Kidney epithelial cell (primary cell): Measurements from ENCODE around the gene UBD. TPM values are rescaled to one million over a fixed set of nuclear protein-coding genes. Genes with fewer than 3 reads are reported as not detected.

Source experiments
- DNase-seq: peaks from one replicate; pipeline ENCODE4 v3.0.0-alpha.2; 2010; ENCODE audit warnings: low read depth
- H3K27me3 ChIP-seq: 2 replicates; pipeline ENCODE4 v1.6.0; 2011; ENCODE audit warnings: low read length; ENCODE audit not compliant: control insufficient read depth, insufficient read depth
- H3K36me3 ChIP-seq: 2 replicates; pipeline ENCODE4 v1.5.1; 2011; ENCODE audit warnings: low read length; ENCODE audit not compliant: control insufficient read depth, insufficient read depth
- H3K4me3 ChIP-seq: 2 replicates; pipeline ENCODE4 v1.5.1; 2011; ENCODE audit warnings: low read depth, mild to moderate bottlenecking, control low read depth, low read length
- CTCF ChIP-seq: IDR thresholded peaks from 2 replicates; pipeline ENCODE4 v1.5.1; 2011; ENCODE audit warnings: mild to moderate bottlenecking, moderate library complexity, low read length, control low read depth, inconsistent platforms; ENCODE audit not compliant: insufficient read depth, poor library complexity, severe bottlenecking
- total RNA-seq: library from RNA; depleted of rRNA; stranded (reverse); fragments of >200 nt; gene quantifications from 2 replicates; pipeline ENCODE4 v1.2.3, GENCODE V29; 2015

UBD gene
- total RNA-seq, 1 donor from 2014 or later, result 9.4 TPM

DNA sequence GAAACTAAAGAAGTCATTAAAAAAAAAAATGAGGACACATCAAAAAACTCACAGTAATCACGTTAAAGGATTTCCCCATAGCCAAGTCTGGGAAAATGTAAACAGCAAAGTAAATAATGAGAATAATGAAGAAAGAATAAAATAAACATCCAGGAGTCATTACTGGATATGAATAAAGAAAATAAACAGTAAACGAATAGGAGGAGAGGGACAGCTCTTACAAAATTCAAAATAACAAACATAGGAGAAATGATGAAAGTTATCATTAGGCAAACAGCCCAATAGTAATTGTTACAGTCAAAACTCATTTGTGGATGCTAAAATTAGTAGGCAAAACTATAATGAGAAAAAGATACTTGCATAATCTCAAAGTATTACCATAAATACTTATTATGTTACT is 8.0 kb upstream of the UBD start:
- Histone ChIP-seq H3K4me3 (no peak overlapping the region), H3K36me3 (no peaks in the 10 kb centered on the region), H3K27me3 (no peaks in the 10 kb centered on the region)
- DNase-seq, result no peak
- no peak for TF ChIP-seq CTCF

- no peaks in the 10 kb centered on the region for H3K36me3 ChIP-seq
- H3K27me3 ChIP-seq, result no peaks in the 10 kb centered on the region
- no peak for TF ChIP-seq CTCF
- no peak for DNase-seq
- no peak overlapping the region for H3K4me3 ChIP-seq
Observed at GRCh38 chr6:29566856-29567255, 7.3 kb upstream of the UBD start.

DNA sequence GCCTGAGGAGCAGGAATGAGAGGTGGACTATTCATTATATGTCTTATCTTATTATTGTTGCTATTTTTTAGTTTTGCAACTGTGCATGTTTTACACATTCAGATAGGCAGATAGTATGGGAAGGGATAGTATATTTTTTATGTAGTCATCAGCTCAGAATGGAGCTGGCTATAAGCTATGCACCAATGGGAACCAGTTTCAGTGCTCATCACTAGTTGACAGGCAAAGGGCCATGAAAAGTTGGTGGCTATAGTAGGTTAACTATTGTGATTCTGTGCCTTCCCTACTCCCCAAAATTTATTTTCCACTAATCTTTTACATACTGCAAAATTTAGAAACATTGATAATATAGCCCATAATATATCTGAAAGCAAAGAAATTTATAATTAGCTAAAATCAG is 5.3 kb upstream of the UBD start:
- peaks cover 1% of the 10 kb centered on the region for H3K27me3 ChIP-seq
- no peak overlapping the region for H3K4me3 ChIP-seq
- DNase-seq, result no peak
- no peak for TF ChIP-seq CTCF
- H3K36me3 ChIP-seq, result no peaks in the 10 kb centered on the region

GRCh38 chr6:29563435-29563965 is 4.0 kb upstream of the UBD start:
- no peak for DNase-seq
- no peak overlapping the region for H3K4me3 ChIP-seq
- H3K36me3 ChIP-seq, result no peaks in the 10 kb centered on the region
- peaks cover 4% of the 10 kb centered on the region for H3K27me3 ChIP-seq
- no peak for TF ChIP-seq CTCF

- no peaks in the 10 kb centered on the region for H3K36me3 ChIP-seq
- no peak for TF ChIP-seq CTCF
- DNase-seq, result no peak
- H3K4me3 ChIP-seq, result no peak overlapping the region
- peaks cover 4% of the 10 kb centered on the region for H3K27me3 ChIP-seq
Observed at GRCh38 chr6:29561606-29562181, 2.2 kb upstream of the UBD start.

GRCh38 chr6:29561091-29561490 is 1.6 kb upstream of the UBD start:
- no peak for DNase-seq
- H3K27me3 ChIP-seq, result peaks cover 4% of the 10 kb centered on the region
- no peak for TF ChIP-seq CTCF

More at GRCh38 chr6:29561091-29561490, 1.6 kb upstream of the UBD start:
- H3K36me3 ChIP-seq, result no peaks in the 10 kb centered on the region
- H3K4me3 ChIP-seq, result no peak overlapping the region
